Brain microvascular endothelial cell (primary cell): ENCODE data around the gene COQ9.

Source experiments
- DNase-seq: peaks from one replicate; pipeline ENCODE4 v3.0.0-alpha.2; 2020
- H3K27ac ChIP-seq: fragments of 250-450 bp; sonication (Bioruptor Pico); 2 replicates; pipeline ENCODE4 v1.5.1; 2020; ENCODE audit warnings: mild to moderate bottlenecking, moderate library complexity
- H3K27me3 ChIP-seq: fragments of 250-450 bp; sonication (Bioruptor Pico); replicated peaks from 2 replicates; pipeline ENCODE4 v1.5.1; 2020; ENCODE audit warnings: mild to moderate bottlenecking
- H3K36me3 ChIP-seq: fragments of 250-450 bp; sonication (Bioruptor Pico); replicated peaks from 2 replicates; pipeline ENCODE4 v1.5.1; 2020; ENCODE audit warnings: mild to moderate bottlenecking
- H3K4me3 ChIP-seq: 2 replicates; pipeline ENCODE4 v1.5.1; 2011; ENCODE audit warnings: low read depth, mild to moderate bottlenecking, control low read depth, low read length, moderate library complexity
- CTCF ChIP-seq: IDR thresholded peaks from 2 replicates; pipeline ENCODE4 v1.5.1; 2011; ENCODE audit warnings: low read depth, mild to moderate bottlenecking, moderate library complexity, low read length, control low read depth, inconsistent platforms; ENCODE audit errors: missing control alignments
- in situ Hi-C: cut with HindIII; loops from 2 replicates; pipeline ENCODE4 v1.10.0; 2017; ENCODE audit warnings: low sequenced_read_pairs, low pct_ligation_motif_present

The COQ9 gene

DNA sequence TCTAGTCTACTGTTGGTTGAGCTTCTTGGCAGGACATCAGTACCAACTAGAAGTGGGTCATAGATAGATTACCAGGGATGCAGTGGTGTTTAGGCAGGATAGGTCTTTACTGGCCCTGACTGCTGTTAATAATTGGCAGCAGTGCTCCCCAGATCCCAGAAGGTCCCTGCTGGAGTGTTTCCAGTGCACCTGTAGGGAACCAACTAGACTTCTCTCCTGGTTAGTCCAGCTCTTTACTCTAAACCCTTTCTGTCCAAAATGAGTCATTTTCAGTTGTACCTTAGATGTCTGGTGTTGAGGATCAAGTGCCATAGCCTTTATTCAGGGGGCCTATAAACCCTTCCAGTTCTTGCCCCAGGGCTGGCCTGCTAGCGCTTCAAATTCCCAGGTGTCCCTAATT is 23.9 kb downstream of the COQ9 start:
- no peak for DNase-seq
- no peaks in the 10 kb centered on the region for H3K27me3 ChIP-seq
- H3K36me3 ChIP-seq: peaks cover 77% of the 10 kb centered on the region
- in situ Hi-C loops: no loop called here
- TF ChIP-seq CTCF: no peak
- no peak overlapping the region for H3K27ac ChIP-seq
- H3K4me3 ChIP-seq: no peak overlapping the region

GRCh38 chr16:57471852-57472664 is 24.8 kb downstream of the COQ9 start:
- in situ Hi-C loops: no loop called here
- no peak for DNase-seq
- H3K27ac ChIP-seq: no peak overlapping the region
- TF ChIP-seq CTCF: no peak
- peaks cover 68% of the 10 kb centered on the region for H3K36me3 ChIP-seq
- no peak overlapping the region for H3K4me3 ChIP-seq
- H3K27me3 ChIP-seq: no peaks in the 10 kb centered on the region

DNA sequence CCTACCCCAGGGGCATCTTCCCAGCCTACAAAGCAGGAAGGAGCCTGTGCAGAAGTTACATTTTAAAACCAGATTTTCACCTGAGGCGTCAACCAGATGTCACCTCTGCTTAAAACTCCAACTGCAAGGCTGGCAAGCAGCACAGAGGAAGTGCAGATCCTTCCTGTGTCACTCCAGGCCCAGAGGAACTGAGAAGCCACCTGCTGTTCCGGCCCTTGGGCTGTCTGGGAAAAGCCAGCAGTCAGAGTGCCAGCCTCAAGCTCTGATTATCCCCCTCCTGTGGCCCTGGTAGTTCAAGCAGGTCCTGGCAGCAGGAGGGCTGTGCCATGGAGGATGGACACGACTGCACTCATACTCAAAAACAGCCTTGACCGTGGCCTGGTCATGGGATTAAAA is 25.4 kb downstream of the COQ9 start:
- no peak overlapping the region for H3K27ac ChIP-seq
- H3K36me3 ChIP-seq: peaks cover 67% of the 10 kb centered on the region
- no peaks in the 10 kb centered on the region for H3K27me3 ChIP-seq
- DNase-seq: no peak
- in situ Hi-C loops: no loop called here
- H3K4me3 ChIP-seq: no peak overlapping the region
- TF ChIP-seq CTCF: no peak

GRCh38 chr16:57473176-57473840 is 26.0 kb downstream of the COQ9 start:
- Histone ChIP-seq H3K4me3 (no peak overlapping the region), H3K27me3 (no peaks in the 10 kb centered on the region), H3K36me3 (peaks cover 61% of the 10 kb centered on the region), H3K27ac (no peak overlapping the region)
- TF ChIP-seq CTCF: no peak
- DNase-seq: no peak
- in situ Hi-C loops: no loop called here

DNA sequence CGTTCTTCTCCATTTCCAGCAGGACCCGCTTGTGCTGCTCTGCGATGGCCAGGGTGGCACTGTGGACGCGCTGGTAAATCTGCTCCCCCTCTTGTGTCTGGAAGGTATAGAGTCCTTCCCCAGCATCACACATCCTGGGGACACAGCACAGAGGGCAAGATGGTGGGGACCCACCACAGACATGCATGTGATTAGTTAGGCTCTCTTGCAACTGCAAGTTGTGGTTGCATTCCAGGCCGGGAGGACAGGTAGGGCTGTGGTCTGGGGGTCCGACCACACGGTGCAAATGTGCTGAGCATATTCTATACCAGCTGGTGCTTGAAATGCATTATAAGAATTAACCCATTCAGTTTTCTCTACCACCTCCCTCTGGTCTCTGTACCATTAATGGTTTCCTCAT is 26.6 kb downstream of the COQ9 start:
- Histone ChIP-seq H3K4me3 (no peak overlapping the region), H3K36me3 (peaks cover 55% of the 10 kb centered on the region), H3K27ac (no peak overlapping the region), H3K27me3 (no peaks in the 10 kb centered on the region)
- TF ChIP-seq CTCF: no peak
- DNase-seq: no peak
- in situ Hi-C loops: no loop called here
